HG03139 (cell line): ENCODE results near the gene TPI1.

ENCODE experiments used
- ATAC-seq: cut with Tn5 transposase; IDR thresholded peaks from one replicate; pipeline ENCODE4 v1.9.1; 2021; ENCODE audit not compliant: unreplicated experiment

The TPI1 gene

DNA sequence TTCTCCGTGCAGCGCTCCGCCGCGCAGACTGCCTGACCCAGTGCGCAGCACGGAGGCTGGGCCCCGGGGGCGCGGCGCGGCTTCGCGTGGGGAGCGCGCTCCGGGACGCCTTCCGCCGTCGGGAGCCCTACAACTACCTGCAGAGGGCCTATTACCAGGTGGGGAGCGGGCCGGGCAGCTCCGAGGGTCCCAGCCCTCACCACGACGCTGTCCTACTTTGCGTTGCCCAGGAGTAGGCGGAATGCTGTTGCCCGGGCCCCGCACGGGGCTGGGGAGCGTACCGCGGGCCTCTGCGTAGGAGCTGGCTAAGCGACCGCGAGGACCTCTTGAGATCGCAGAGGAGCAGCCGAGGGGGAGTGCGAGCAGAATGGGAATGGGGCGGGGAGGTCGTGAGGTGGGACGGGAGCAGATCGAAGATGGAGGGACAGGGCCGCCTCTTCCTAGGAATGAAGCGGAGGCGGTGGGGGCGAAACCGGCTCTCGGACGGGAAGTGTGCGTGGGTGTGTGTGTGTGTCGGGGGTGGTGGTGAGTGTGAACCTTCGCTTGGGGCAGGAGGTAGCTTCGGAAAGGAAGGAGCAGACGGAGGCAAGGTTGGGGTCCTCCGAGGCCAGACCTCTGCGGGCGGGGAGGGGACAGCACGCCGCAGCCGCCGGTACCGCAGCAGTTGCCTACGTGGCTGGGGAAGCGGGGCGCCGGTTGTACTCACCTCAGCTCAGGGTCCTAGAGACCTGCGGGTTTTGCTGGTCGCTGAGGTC, 38.4 kb upstream of the TPI1 start:
- no peak for ATAC-seq

DNA sequence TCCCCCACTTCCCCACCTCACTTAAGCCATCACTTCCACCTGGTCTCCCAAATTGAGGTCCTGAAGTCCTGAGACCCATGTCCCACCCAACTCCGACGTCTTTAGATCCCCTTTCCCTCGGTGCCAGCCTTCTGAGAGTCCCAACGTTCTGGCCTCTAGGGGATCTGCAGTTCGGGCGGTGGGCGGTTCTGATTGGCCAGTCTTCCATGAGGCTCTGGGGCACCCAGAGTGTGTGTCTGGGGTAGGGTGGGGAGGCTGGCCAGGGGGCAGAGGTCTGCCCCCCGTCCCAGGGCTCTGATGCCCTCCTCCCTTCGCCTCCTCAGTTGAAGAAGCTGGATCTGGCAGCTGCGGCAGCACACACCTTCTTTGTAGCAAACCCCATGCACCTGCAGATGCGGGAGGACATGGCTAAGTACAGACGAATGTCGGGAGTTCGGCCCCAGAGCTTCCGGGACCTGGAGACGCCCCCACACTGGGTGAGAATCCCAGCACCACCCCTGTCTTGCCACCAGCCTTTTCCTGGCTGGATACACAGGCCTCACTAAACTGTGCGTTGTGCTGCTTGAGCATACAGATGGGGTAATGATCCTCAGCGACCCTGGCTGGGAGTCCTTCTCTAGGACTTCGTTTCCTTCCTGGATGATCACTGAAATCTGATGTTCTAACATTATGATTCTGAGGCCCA, 37.7 kb upstream of the TPI1 start:
- ATAC-seq = no peak

GRCh38 chr12:6830286-6830890, 36.9 kb upstream of the TPI1 start:
- no peak for ATAC-seq

GRCh38 chr12:6830999-6831398, 36.3 kb upstream of the TPI1 start:
- no peak for ATAC-seq

GRCh38 chr12:6831450-6831995, 35.8 kb upstream of the TPI1 start:
- no peak for ATAC-seq

GRCh38 chr12:6832125-6832524, 35.2 kb upstream of the TPI1 start:
- no peak for ATAC-seq

GRCh38 chr12:6833189-6833890, 34.0 kb upstream of the TPI1 start:
- no peak for ATAC-seq

DNA sequence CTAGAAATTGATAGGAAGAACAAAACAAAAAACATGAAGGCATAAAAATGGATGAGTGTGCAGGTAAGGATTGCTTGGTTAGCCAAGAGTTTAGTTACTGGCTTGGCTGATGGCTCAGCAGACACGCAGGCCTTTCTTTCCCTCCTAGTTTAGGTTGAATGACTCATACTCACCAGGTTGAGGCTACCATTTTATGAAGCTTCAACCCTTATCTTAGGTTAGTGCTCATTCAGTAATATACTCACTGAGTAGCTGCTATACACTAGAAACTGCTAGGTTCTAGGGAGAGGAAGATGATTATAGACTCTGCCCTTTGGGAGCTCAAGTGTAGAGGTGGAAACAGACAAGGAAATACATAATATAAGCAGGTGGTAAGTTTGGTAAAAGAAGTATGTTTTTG, 33.1 kb upstream of the TPI1 start:
- no peak for ATAC-seq

- ATAC-seq = no peak
Measured at GRCh38 chr12:6834873-6835272, 32.5 kb upstream of the TPI1 start.

DNA sequence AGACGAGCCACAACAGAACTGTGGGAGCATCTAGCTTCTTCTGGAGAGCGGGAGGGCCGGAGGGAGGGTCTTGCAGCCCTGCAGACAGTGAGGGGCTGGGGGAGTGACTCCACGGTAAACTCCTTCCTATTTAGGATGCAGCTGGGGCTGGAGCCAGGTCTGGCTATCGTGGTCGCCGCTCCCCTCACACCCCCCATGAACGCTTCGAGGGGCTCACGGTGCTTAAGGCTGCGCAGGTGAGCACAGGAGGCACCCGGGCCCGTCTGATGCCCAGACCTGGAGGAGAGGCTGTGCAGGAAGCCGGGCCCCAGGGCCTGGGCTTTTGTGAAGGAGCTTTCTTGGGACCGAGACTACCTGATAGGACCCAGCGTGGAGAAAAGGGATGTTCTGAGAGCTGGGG, 30.5 kb upstream of the TPI1 start:
- ATAC-seq = no peak

- ATAC-seq = no peak
Measured at GRCh38 chr12:6837370-6838060, 29.8 kb upstream of the TPI1 start.

GRCh38 chr12:6838854-6839253, 28.5 kb upstream of the TPI1 start:
- ATAC-seq = no peak

GRCh38 chr12:6839482-6840201, 27.7 kb upstream of the TPI1 start:
- peak; percentile 71 for ATAC-seq

DNA sequence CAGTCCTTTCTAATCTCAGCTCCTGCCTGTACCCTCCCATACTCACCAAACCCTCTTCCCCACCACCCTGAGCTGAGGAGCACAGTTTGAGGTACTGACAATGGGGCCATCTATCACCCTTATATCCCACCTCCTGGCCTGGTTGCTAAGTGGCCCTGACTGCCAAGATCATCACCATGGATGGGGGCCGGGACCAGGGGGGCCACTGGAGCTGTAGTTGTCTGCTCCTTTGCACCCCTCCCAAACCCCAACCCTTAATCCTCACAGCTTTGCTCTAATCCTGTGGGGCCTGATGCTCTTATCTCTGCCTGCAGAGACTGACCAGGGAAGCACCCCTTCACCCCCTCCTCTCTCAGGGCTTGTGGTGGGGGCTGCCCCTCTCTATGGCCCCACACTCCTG, 27.0 kb upstream of the TPI1 start:
- no peak for ATAC-seq

DNA sequence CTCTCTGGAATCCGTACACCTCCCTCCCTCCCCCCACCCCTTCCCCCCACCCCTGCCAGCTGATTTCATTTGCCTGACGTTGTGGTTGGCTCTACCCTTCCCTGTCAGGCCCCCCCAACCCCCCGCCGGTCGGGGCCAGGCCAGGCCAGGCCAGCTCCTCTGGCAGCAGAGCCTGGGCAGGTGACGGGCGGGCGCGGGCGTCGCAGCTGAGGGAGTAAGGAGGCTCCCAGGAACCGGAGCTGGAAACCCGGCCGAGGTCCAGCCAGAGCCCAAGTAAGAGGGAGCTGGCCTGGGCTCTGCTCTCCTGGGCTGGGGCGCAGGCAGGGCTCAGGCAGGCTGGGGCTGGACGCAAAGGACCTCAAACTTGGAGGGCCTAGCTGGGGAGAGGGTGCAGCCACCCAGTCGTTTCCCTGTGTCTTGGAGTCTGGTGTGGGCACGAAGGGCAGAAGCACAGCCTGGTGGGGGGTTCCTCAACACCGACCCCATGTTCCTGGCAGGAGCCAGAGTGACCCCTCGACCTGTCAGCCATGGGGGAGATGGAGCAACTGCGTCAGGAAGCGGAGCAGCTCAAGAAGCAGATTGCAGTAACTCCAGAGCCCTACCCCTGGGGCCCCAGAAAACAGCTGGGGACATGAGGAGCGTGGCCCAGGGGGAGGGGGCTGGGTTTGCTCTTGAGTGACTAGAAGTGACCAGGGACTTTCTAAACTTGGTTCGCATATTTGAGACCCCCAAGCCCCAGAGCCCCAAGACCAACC, 26.4 kb upstream of the TPI1 start, which contains the start of gene GNB3:
Gene GNB3, plus strand, starts transcription at position 165 of the 755 bp plus-strand sequence. Its CDS starts 363 bp downstream, at position 528.
- no peak for ATAC-seq

DNA sequence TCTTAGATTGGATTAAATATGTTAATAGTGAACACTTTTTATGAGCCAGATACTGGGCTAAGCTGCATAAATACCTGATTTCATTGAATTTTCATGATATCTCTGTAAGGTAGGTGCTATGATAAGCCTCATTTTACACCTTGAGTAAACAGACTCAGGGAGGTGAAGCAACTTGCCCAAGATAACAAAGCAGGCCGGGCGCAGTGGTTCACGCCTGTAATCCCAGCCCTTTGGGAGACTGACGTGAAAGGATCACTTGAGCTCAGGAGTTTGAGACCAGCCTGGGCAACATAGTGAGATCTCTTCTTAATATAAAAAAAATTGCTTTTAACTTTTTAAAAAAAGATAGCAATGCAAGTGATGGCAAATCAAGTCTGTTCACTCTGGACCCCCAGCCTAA, 25.3 kb upstream of the TPI1 start:
- no peak for ATAC-seq

DNA sequence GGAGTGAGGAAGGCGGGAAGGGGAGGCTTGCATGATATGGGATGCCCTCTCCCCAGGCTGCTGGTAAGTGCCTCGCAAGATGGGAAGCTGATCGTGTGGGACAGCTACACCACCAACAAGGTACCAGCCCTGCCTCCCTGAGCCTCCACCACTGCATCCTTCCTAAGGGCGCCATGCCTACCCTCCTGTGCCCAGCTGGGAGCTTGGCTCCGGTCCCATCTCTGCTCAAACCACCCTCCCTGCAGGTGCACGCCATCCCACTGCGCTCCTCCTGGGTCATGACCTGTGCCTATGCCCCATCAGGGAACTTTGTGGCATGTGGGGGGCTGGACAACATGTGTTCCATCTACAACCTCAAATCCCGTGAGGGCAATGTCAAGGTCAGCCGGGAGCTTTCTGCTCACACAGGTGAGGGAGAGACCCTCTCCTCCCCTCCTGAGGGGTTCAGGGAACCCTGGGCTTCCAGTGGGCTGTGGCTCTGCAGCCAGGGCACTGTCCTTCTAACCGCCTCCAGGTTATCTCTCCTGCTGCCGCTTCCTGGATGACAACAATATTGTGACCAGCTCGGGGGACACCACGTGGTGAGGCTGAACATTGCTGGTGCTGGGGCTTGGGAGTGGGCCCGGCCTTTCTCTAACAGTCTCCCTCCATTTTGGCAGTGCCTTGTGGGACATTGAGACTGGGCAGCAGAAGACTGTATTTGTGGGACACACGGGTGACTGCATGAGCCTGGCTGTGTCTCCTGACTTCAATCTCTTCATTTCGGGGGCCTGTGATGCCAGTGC, 24.0 kb upstream of the TPI1 start:
- no peak for ATAC-seq

DNA sequence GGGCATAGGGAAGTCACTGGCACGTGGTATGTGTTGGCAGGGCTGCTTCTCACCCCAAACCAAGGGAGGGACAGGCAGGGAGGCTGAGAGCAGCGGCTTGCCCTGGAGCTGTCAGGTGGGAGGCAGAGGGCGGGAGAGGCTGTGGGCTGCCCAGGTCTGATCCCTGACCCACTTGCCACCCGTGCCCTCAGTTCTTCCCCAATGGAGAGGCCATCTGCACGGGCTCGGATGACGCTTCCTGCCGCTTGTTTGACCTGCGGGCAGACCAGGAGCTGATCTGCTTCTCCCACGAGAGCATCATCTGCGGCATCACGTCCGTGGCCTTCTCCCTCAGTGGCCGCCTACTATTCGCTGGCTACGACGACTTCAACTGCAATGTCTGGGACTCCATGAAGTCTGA, 21.9 kb upstream of the TPI1 start:
- ATAC-seq = no peak
